ENCODE data around the gene RCE1.
A peak's percentile ranks its signal among the peaks of the same experiment; 100 is the strongest.

The RCE1 gene

DNA sequence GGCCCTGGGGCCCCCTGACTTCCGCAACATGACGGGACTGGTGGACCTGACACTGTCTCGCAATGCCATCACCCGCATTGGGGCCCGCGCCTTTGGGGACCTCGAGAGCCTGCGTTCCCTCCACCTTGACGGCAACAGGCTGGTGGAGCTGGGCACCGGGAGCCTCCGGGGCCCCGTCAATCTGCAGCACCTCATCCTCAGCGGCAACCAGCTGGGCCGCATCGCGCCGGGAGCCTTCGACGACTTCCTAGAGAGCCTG, 14.6 kb downstream of the RCE1 start:
- DNase-seq: no peak

GRCh38 chr11:66858186-66858938, 15.1 kb downstream of the RCE1 start:
- DNase-seq: no peak

GRCh38 chr11:66858939-66859685, 15.9 kb downstream of the RCE1 start:
- DNase-seq: no peak

GRCh38 chr11:66859686-66860448, 16.6 kb downstream of the RCE1 start:
- no peak for DNase-seq

GRCh38 chr11:66860449-66860831, 17.2 kb downstream of the RCE1 start:
- DNase-seq: no peak

GRCh38 chr11:66861038-66861773, 18.0 kb downstream of the RCE1 start:
- DNase-seq: no peak

GRCh38 chr11:66861774-66862558, 18.7 kb downstream of the RCE1 start:
- DNase-seq: no peak

DNA sequence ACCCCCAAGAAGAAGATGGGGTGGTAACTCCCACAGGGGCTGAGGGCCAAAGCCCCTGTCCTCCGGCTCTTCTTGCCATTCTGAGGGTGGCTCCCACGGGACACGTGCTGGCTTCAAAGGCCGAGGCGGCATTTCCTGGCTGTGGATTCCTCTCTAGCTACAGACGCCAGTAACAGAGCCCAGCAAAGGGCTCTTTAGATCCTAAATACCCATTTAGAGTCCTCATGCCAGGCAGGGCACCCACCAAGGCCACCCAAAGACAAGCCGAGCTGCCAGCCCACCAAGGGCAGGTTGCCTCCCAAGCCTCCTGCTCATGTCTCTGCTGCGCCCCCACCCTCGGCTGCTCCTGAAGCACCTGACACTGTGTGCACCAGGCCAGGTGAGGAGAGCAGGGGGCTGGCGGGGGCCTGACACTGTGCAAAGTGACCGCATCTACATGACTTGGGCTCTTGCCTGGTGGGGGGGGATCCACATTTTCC, 19.4 kb downstream of the RCE1 start:
- DNase-seq: no peak

GRCh38 chr11:66863428-66864125, 20.3 kb downstream of the RCE1 start:
- no peak for DNase-seq

- DNase-seq: peak; percentile 33 to 41
Measured at GRCh38 chr11:66864172-66864901, 21.1 kb downstream of the RCE1 start.

DNA sequence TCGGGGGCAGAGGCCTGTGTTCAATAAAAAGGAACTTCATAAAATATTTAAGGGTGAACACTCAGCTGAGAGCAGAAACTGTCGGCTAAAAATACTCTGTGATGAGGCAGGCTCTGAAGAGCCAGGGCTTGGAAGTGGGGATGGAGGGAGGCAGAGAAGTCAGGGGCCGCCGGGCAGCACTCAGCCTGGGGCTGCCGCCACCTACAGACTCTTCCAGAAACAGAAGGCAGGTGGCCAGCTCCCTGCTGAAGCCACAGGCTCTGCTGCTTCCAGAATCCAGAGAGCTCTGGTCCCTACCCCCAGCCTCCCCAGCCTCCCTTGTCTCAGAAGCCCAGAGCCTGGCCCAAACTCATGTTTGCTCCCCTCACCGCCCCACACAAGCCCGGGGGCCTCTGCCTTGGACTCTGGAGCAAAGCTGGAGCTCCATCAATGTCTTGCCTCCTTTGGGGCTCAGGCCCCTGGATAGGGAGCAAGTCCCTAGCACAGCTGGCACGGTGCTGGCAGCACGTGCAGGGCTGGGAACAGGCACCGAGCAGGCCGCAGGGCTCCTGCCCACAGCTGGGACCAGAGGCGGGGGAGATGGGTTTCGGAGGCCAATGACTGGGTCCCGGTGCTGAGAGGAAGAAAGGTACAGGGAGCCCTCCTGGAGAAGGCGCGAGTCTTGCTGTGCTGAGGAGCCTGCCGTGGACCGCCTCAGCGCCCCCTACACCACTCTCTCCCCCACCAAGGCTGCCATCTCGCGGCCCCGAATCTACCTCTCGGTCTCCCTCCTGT, 21.9 kb downstream of the RCE1 start:
- DNase-seq: peak in 1 of 2 experiments; percentile 36

GRCh38 chr11:66866007-66866406, 22.8 kb downstream of the RCE1 start:
- no peak for DNase-seq

DNA sequence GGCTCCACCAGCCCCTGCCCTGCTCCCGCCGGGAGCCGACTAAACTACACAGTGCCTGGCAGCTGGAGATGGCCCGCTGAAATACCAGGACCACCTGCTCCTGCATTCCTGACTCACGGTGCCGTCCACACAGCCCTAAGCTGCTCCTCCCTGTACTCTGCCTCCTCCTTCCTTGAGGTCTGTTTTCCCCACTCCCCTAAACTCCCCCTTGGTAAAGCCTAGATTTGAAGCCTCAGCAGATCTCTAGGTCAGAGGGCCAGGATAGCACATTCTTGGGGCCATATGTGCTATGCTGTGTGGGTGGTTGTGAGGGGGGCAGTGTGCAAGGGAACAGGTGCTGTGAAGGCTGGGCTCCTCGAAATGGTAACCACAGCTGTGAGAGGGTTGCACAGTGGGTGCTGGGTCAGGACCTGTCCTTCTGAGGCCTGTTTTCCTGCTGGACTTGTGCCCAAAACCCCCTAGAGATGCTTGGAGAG, 23.3 kb downstream of the RCE1 start:
- no peak for DNase-seq

- DNase-seq: no peak
Measured at GRCh38 chr11:66867425-66868040, 24.3 kb downstream of the RCE1 start.

- DNase-seq: no peak
Measured at GRCh38 chr11:66868082-66868725, 25.0 kb downstream of the RCE1 start.

DNA sequence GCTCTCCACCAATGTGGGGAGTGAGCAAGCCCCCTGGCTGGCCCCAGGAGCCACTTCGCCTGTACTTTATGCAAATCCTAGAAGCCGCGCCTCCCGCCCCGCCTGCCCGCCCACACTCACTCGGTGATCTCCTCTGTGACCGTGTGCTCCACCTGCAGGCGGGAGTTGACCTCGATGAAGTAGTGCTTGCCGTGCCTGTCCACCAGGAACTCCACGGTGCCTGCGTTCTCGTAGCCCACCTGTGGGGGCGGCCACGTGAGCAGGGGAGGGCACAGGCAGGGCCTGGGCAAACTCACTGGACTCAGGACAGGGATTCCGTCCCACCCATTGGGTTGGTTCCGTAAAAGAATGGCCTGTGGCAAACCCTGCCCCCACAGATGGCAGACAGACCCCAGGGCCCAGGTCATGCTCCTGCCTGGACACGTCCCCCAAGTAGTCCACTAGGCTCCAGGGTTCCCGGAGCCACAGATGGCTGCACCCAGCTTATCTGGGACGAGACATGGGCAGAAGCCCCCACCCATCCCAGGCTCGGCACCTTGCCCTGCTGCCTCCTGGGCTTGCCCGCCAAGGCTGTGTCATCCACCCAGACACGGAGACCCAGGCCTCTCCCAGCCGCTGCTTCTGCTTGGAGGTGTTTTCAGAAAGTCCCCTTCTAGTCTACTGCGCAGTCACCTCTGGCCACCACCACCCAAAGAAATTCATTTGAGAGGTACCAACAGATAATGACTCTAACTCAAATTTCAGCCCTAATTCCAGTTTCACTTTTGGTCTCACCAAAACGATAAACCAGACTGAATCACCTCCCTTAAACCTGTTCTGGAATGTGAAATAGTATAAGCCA, 25.7 kb downstream of the RCE1 start:
- no peak for DNase-seq

GRCh38 chr11:66869567-66869870, 26.3 kb downstream of the RCE1 start:
- no peak for DNase-seq

- no peak for DNase-seq
Measured at GRCh38 chr11:66870131-66870530, 26.9 kb downstream of the RCE1 start.

Data from NCI-H187 (cell line).